Measurements from ENCODE around the gene RARG.

GRCh38 chr12:53166837-53167236, 65.2 kb downstream of the RARG start:
- TF ChIP-seq EZH2 (IDR thresholded peaks at IDR 0.05; ENCODE audit: low read length, unreplicated experiment) (no peak), CTCF (conservative IDR thresholded peaks at IDR 0.05; ENCODE audit: low read depth, low read length) (no peak)

Measured in PC-3 (cell line).